ENCODE results near the gene SDK1.

- TF ChIP-seq, protein P1, sequence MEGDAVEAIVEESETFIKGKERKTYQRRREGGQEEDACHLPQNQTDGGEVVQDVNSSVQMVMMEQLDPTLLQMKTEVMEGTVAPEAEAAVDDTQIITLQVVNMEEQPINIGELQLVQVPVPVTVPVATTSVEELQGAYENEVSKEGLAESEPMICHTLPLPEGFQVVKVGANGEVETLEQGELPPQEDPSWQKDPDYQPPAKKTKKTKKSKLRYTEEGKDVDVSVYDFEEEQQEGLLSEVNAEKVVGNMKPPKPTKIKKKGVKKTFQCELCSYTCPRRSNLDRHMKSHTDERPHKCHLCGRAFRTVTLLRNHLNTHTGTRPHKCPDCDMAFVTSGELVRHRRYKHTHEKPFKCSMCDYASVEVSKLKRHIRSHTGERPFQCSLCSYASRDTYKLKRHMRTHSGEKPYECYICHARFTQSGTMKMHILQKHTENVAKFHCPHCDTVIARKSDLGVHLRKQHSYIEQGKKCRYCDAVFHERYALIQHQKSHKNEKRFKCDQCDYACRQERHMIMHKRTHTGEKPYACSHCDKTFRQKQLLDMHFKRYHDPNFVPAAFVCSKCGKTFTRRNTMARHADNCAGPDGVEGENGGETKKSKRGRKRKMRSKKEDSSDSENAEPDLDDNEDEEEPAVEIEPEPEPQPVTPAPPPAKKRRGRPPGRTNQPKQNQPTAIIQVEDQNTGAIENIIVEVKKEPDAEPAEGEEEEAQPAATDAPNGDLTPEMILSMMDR (IDR thresholded peaks at IDR 0.05): no peak
- TF ChIP-seq POLR2A (IDR thresholded peaks at IDR 0.05): no peak
- no peak for TF ChIP-seq POLR2AphosphoS5 (IDR thresholded peaks at IDR 0.05; ENCODE audit: insufficient read depth in 1 of 2, low read depth in 1 of 2)
These were observed 70.5 kb downstream of the SDK1 start for GRCh38 chr7:3371601-3372000.

Measured in vagina (tissue), 2 donors.